ENCODE data around the gene TMEM250. TPM values are rescaled to one million over a fixed set of nuclear protein-coding genes. Genes with fewer than 3 reads are reported as not detected.
"Not testable (repeated sequence)": the region's sequence is repeated elsewhere in the genome, so short reads cannot be mapped to it uniquely, and the experiment has no call there.

Gene TMEM250
- total RNA-seq, 4 donors from 2014 or later = 34.7 to 75.0 (median 69.2) TPM

DNA sequence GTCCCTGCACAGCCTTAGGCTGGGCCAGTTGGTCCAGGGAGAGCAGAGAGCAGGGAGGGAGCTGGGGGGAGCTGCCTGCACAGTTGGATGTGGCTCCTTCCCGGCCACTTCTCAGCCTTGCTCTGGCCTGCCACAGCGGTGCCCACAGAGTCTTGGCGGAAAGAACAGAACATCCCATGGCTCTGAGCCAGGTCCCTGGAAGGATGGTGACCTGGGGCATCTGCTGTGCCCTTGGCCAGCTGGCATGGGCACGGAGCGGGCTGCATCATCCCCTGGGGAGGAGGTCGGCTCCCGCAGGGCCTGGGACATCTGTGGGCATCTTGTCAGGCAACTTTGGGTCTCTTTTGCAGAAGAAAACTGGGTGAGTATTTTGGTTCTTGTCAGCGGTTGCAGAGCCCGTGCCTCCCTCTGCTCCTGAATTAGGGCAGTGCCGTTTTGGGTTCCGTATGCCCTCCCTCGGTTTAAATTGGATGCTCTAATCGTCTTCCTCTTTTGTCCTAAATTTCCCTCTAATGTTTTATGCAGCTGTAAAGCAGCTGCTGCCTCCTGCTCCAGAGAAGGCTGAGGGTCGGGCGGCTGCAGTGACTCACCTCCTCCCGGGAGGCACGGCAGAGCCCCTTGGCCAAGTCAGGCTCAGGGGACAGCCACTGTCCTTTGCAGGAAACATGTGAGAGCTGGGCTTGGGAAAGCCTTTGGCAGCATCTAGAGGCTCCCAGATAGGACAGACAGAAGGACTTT, 13.1 kb downstream of the TMEM250 start:
- H3K9me3 ChIP-seq = no peaks in the 10 kb centered on the region
- no peak overlapping the region for H3K4me3 ChIP-seq
- H3K36me3 ChIP-seq = no peaks in the 10 kb centered on the region
- TF ChIP-seq POLR2A (IDR thresholded peaks at IDR 0.05) (no peak), CTCF (IDR thresholded peaks at IDR 0.05) (no peak)
- H3K4me1 ChIP-seq = peaks cover 21 to 68% (median 35%) of the 10 kb centered on the region in 4 donors
- H3K27ac ChIP-seq = peak overlapping the region in 2 of 4 donors; percentile 75 to 89
- no peak for DNase-seq
- H3K27me3 ChIP-seq = no peaks in the 10 kb centered on the region

- no peaks in the 10 kb centered on the region for H3K9me3 ChIP-seq
- no peak overlapping the region for H3K4me3 ChIP-seq
- no peaks in the 10 kb centered on the region for H3K27me3 ChIP-seq
- TF ChIP-seq POLR2A (IDR thresholded peaks at IDR 0.05) (no peak), CTCF (IDR thresholded peaks at IDR 0.05) (no peak)
- no peak for DNase-seq
- no peaks in the 10 kb centered on the region for H3K36me3 ChIP-seq
- peaks cover 16 to 64% (median 29%) of the 10 kb centered on the region in 4 donors for H3K4me1 ChIP-seq
- H3K27ac ChIP-seq = peak overlapping the region in 1 of 4 donors; percentile 75
Measured at GRCh38 chr9:136104916-136105315, 13.8 kb downstream of the TMEM250 start.

GRCh38 chr9:136104488-136104800, 14.2 kb downstream of the TMEM250 start:
- no peak for DNase-seq
- Histone ChIP-seq H3K9me3 (no peaks in the 10 kb centered on the region), H3K27me3 (no peaks in the 10 kb centered on the region), H3K4me1 (peaks cover 15 to 62% (median 26%) of the 10 kb centered on the region in 4 donors), H3K36me3 (no peaks in the 10 kb centered on the region), H3K27ac (no peak overlapping the region), H3K4me3 (no peak overlapping the region)
- no peak for TF ChIP-seq CTCF (IDR thresholded peaks at IDR 0.05)
- TF ChIP-seq POLR2A (IDR thresholded peaks at IDR 0.05) = no peak

- H3K4me3 ChIP-seq = no peak overlapping the region
- no peaks in the 10 kb centered on the region for H3K9me3 ChIP-seq
- H3K36me3 ChIP-seq = no peaks in the 10 kb centered on the region
- H3K4me1 ChIP-seq = peaks cover 11 to 56% (median 22%) of the 10 kb centered on the region in 4 donors
- DNase-seq = no peak
- no peak for TF ChIP-seq CTCF (IDR thresholded peaks at IDR 0.05)
- no peaks in the 10 kb centered on the region for H3K27me3 ChIP-seq
- H3K27ac ChIP-seq = no peak overlapping the region
Measured at GRCh38 chr9:136103651-136104487, 14.8 kb downstream of the TMEM250 start.

DNA sequence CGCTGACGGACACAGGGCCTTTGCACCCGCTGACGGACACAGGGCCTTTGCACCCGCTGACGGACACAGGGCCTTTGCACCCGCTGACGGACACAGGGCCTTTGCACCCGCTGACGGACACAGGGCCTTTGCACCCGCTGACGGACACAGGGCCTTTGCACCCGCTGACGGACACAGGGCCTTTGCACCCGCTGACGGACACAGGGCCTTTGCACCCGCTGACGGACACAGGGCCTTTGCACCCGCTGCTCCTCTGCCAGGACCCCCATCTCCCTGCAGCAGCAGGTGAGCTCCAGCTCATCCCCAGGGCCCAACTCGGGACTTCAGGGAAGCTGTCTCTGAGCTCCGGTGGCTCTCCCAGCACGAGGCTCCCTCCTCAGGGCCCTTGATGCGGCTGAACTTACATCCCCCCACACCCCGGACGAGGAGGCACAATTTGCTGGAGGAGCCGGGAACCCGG, 17.0 kb downstream of the TMEM250 start:
- H3K27me3 ChIP-seq, H3K9me3 ChIP-seq, DNase-seq, H3K4me3 ChIP-seq, H3K36me3 ChIP-seq, H3K27ac ChIP-seq: not testable (repeated sequence)
- peaks cover 0 to 34% (median 7%) of the 10 kb centered on the region in 4 donors for H3K4me1 ChIP-seq
